Stomach (tissue), 9 donors: ENCODE measurements around the gene NDC80. TPM values are rescaled to one million over a fixed set of nuclear protein-coding genes. Genes with fewer than 3 reads are reported as not detected.
"Not testable (repeated sequence)": the region's sequence is repeated elsewhere in the genome, so short reads cannot be mapped to it uniquely, and the experiment has no call there.

Experiments used
- DNase-seq, 2 donors: peaks; one replicate each; pipeline versions ENCODE4 v3.0.0 to v3.0.0-alpha.2; 2013 to 2019
- H3K27ac ChIP-seq, 5 donors: fragments of 200-600 bp in 4 of 5; sonication (generic) in 4 of 5; one replicate each; pipeline ENCODE4 v1.5.1; 2013 to 2019; ENCODE audit warnings: mild to moderate bottlenecking in 1 of 5, moderate library complexity in 1 of 5
- H3K27me3 ChIP-seq, 3 donors: fragments of 200-600 bp; sonication (generic); one replicate each; pipeline ENCODE4 v1.5.1; 2017 to 2019; ENCODE audit warnings: mixed run types in 1 of 3
- H3K36me3 ChIP-seq, 4 donors: fragments of 200-600 bp; sonication (generic); 1 replicate in 3 of 4; 2 replicates in 1 of 4; pipeline ENCODE4 v1.5.1; 2016 to 2019
- H3K4me1 ChIP-seq, 4 donors: fragments of 200-600 bp; sonication (generic); one replicate each; pipeline ENCODE4 v1.5.1; 2016 to 2019
- H3K4me3 ChIP-seq, 4 donors: fragments of 200-600 bp; sonication (generic) in 3 of 4; one replicate each; pipeline ENCODE4 v1.5.1; 2016 to 2019; ENCODE audit warnings: mild to moderate bottlenecking in 1 of 4
- H3K9me3 ChIP-seq, 4 donors: fragments of 200-600 bp; sonication (generic); one replicate each; pipeline ENCODE4 v1.5.1; 2016 to 2019
- EP300 ChIP-seq: sonication (generic); formaldehyde crosslinking; IDR thresholded peaks from one replicate; pipeline ENCODE4 v1.6.1; 2017; ENCODE audit warnings: antibody characterized with exemption
- POLR2A ChIP-seq, 4 donors: fragments of 450-650 bp; IDR thresholded peaks; one replicate each; pipeline ENCODE4 v1.6.1; 2016; ENCODE audit warnings: antibody characterized with exemption in 4 of 4, control low read depth in 2 of 4, mild to moderate bottlenecking in 1 of 4, moderate library complexity in 1 of 4
- POLR2AphosphoS5 ChIP-seq, 3 donors: sonication (generic); formaldehyde crosslinking; IDR thresholded peaks; one replicate each; pipeline ENCODE4 v1.6.1; 2016; ENCODE audit warnings: antibody characterized with exemption in 3 of 3
- WGBS, 5 donors: extraction: QIAGEN DNeasy Blood & Tissue Kit in 3 of 5; methylation state at CpG; one replicate each; pipeline versions ENCODE4 v1.1.5 to v1.1.7; 2013 to 2018; 5-methylcytosine and 5-hydroxymethylcytosine counted together
- intact Hi-C: fragments of 100-400 bp; cut with DNase I; formaldehyde crosslinking; loops from one replicate; pipeline ENCODE4 v1.15.1; 2023; ENCODE audit warnings: low total_unique reads
- polyA plus RNA-seq, 3 donors: library from polyadenylated mRNA; stranded (reverse); fragments of 200-250 nt; gene quantifications; one replicate each; pipeline ENCODE4 v1.2.3, GENCODE V29; 2013
- total RNA-seq, 5 donors: library from RNA; depleted of rRNA; stranded (reverse); fragments of >200 nt; gene quantifications; one replicate each; pipeline versions ENCODE4 v1.1.0 to v1.2.3, GENCODE V29; 2014 to 2016
- TF ChIP-seq, protein P1 (sequence below), 7 experiments: fragments of 450-650 bp in 4 of 7; fragments of 200-600 bp in 3 of 7; sonication (generic) in 3 of 7; IDR thresholded peaks; one replicate each; pipeline ENCODE4 v1.5.1; 2016 to 2019; ENCODE audit warnings: antibody characterized with exemption in 7 of 7, control low read depth in 2 of 7, mild to moderate bottlenecking in 1 of 7
- donor health status: healthy with polysubstance abuse.
- donor health status: Bipolar disorder and iron deficiency.
- donor health status: healthy.

Gene NDC80
- total and polyA plus RNA-seq, 8 donors = 1.4 to 25.7 (median 3.3) TPM

DNA sequence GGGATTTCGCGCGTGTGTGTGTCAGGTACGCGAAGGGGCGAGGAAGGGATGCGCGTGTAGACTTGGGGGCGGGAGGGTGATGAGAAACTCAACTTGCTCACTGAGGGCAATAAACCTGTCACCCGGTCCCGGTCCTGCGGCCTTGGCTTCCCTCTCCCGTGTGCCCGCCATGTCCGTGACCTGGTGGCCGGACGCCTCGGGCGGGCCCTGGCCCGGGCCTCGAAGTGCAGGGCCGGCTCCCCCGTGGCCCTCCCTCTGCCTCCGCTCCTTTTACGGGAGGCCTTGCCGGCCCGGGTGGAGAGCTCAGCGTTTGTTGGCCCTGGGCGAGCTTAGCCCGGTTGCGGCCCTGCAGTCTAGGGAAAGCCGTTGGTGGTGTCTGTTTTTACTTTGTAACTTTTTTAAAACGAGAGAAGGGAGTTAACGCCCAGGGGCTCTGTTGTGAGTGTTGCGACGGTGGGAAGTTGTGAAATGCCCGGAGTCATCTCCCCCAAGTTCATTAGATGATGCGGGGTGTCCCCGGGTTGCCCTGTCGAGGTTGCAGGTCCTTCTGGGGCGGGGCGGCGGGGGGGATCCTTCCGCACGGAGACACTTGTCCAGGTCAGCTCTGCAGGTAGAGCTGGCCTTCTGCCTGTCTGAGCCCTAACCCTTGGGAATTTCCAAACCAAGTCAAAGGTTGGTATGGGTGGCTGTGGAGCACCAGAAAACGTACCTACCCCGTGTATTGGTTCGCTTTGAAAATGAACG is 85.1 kb downstream of the NDC80 start:
- TF ChIP-seq POLR2AphosphoS5 (IDR thresholded peaks at IDR 0.05) = peak in 1 of 3 donors; percentile 6
- TF ChIP-seq EP300 = no peak
- H3K27ac ChIP-seq = peak overlapping the region; percentile 93 to 99 (median 98)
- peak overlapping the region; percentile 77 to 93 (median 86) for H3K4me3 ChIP-seq
- no peaks in the 10 kb centered on the region for H3K9me3 ChIP-seq
- peaks cover 15 to 61% (median 37%) of the 10 kb centered on the region in 4 donors for H3K4me1 ChIP-seq
- DNase-seq = peak; percentile 55 to 79
- 0 to 1% (median 0%) methylated on average over 18 to 49 of the region's 49 CpGs for WGBS, 5 donors
- intact Hi-C loops = loop anchor here (10.0 kb wide), 1 partner anchor 82 kb away; the partner anchor contains the start of genes METTL4 and NDC80
- no peaks in the 10 kb centered on the region for H3K27me3 ChIP-seq
- H3K36me3 ChIP-seq = peaks cover 0 to 5% (median 0%) of the 10 kb centered on the region in 4 donors

DNA sequence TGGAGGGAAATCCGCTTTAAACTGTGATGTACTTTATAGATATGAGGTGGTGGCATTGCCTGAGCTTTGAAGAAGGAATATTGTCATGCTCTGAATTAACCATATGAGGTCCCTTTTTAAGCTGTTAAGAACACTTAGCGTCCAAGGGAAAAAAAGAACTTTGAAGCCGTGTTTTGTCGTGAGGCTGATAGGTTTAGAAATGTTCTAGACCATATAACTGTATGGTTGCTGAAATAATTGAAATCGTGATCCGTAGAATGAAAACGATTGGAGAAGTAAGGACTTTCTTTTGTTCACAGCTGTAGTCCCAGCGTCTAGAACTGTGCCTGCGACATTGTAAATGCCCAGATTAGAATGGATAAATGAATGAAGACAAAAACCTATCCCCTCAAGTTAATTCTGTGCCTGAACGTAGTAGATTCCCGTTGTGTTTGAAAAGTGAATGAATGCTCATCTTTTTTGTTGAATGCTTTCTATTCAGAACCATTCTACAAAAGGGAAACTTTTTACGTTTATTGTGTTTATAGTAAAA is 85.7 kb downstream of the NDC80 start:
- Histone ChIP-seq H3K27ac (peak overlapping the region; percentile 93 to 99 (median 98)), H3K9me3 (no peaks in the 10 kb centered on the region), H3K36me3 (peaks cover 0 to 5% (median 0%) of the 10 kb centered on the region in 4 donors), H3K4me3 (peak overlapping the region; percentile 77 to 93 (median 86)), H3K4me1 (peaks cover 15 to 64% (median 37%) of the 10 kb centered on the region in 4 donors), H3K27me3 (no peaks in the 10 kb centered on the region)
- WGBS, 5 donors = 1 to 3% (median 2%) methylated on average over 12 of the region's 12 CpGs
- DNase-seq = no peak
- intact Hi-C loops = loop anchor here (10.0 kb wide), 1 partner anchor 82 kb away; the partner anchor contains the start of genes METTL4 and NDC80
- TF ChIP-seq, protein P1, sequence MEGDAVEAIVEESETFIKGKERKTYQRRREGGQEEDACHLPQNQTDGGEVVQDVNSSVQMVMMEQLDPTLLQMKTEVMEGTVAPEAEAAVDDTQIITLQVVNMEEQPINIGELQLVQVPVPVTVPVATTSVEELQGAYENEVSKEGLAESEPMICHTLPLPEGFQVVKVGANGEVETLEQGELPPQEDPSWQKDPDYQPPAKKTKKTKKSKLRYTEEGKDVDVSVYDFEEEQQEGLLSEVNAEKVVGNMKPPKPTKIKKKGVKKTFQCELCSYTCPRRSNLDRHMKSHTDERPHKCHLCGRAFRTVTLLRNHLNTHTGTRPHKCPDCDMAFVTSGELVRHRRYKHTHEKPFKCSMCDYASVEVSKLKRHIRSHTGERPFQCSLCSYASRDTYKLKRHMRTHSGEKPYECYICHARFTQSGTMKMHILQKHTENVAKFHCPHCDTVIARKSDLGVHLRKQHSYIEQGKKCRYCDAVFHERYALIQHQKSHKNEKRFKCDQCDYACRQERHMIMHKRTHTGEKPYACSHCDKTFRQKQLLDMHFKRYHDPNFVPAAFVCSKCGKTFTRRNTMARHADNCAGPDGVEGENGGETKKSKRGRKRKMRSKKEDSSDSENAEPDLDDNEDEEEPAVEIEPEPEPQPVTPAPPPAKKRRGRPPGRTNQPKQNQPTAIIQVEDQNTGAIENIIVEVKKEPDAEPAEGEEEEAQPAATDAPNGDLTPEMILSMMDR (IDR thresholded peaks at IDR 0.05) = no peak
- TF ChIP-seq EP300 (no peak), POLR2A (IDR thresholded peaks at IDR 0.05) (no peak), POLR2AphosphoS5 (IDR thresholded peaks at IDR 0.05) (no peak)

DNA sequence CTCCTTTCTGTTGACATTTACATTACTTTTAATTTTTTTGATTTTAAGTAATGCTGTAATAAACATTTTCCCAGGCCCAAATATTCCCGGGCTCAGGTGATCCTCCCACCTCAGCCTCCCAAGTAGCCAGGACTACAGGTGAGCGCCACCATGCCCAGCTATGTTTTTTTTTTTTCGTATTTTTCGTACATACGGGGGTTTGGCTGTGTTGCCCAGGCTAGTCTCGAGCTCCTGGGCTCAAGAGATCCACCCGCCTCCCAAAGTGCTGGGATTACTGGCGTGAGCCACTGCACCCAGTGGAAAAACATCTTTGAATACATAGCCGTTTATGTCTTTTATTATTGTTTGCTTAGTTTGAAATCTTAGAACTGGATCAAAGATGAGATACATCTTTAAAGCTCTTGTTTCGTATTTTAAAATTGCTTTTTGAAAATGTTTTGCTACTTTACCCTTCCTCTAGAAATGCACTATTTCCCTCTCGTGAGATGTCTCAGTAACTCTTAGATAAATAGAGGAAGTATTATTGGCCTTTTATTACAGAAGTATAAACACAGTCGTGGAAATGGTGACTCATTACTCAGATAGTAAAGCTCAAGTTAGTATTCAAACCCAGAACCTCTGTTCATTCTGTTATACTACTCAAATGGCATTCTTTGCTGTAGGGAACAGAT is 86.6 kb downstream of the NDC80 start:
- Histone ChIP-seq H3K36me3 (peaks cover 0 to 5% (median 0%) of the 10 kb centered on the region in 4 donors), H3K9me3 (no peaks in the 10 kb centered on the region), H3K27me3 (no peaks in the 10 kb centered on the region), H3K4me1 (peaks cover 16 to 67% (median 41%) of the 10 kb centered on the region in 4 donors), H3K4me3 (peak overlapping the region; percentile 77 to 93 (median 86)), H3K27ac (peak overlapping the region; percentile 79 to 99 (median 98))
- DNase-seq = peak in 1 of 2 donors; percentile 81
- TF ChIP-seq, protein P1 (IDR thresholded peaks at IDR 0.05) = no peak
- TF ChIP-seq POLR2AphosphoS5 (IDR thresholded peaks at IDR 0.05) = peak; percentile 19 to 72 (median 44)
- no peak for TF ChIP-seq EP300
- TF ChIP-seq POLR2A (IDR thresholded peaks at IDR 0.05) = no peak
- WGBS, 5 donors = 24 to 31% (median 28%) methylated on average over 12 of the region's 12 CpGs
- intact Hi-C loops = loop anchor here (10.0 kb wide), 1 partner anchor 83 kb away; the partner anchor contains the start of genes METTL4 and NDC80

DNA sequence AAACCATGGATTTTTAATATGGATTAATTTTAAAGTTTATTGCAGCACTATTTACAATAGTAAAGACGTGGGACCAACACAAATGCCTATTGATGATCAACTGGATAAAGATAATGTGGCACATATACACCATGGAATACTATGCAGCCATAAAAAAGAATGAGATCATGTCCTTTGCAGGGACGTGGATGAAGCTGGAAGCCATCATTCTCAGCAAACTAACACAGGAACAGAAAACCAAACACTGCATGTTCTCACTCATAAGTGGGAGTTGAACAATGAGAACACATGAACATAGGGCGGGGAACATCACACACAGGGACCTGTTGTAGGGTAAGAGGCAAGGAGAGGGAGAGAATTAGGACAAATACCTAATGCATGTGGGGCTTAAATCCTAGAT is 89.5 kb downstream of the NDC80 start:
- 90 to 98% (median 95%) methylated on average over 3 of the region's 3 CpGs for whole genome bisulfite sequencing, 5 donors

DNA sequence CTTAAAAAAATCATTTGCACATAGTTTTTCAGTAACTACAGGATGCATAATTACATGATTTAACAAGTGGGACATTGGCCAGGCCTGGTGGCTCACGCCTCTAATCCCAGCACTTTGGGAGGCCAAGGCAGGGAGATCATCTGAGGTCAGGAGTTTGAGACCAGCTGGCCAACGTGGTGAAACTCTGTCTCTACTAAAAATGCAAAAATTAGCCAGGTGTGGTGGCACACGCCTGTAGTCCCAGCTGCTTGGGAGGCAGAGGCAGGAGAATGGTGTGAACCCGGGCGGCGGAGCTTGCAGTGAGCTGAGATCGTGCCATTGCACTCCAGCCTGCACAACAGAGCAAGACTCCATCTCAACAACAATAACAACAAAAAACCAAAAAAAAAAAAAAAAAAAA is 90.9 kb downstream of the NDC80 start:
- not testable (repeated sequence) for H3K27me3 ChIP-seq
- H3K4me1 ChIP-seq = peaks cover 26 to 83% (median 56%) of the 10 kb centered on the region in 4 donors

More for the DNA sequence above, 89.5 kb downstream of the NDC80 start:
- H3K9me3 ChIP-seq, intact Hi-C loops, H3K4me3 ChIP-seq, DNase-seq, H3K27me3 ChIP-seq, H3K27ac ChIP-seq, H3K36me3 ChIP-seq: not testable (repeated sequence)
- H3K4me1 ChIP-seq = peaks cover 26 to 79% (median 58%) of the 10 kb centered on the region in 4 donors

More for the DNA sequence above, 90.9 kb downstream of the NDC80 start:
- H3K4me3 ChIP-seq, intact Hi-C loops, DNase-seq, H3K9me3 ChIP-seq, H3K27ac ChIP-seq: not testable (repeated sequence)
- 85 to 92% (median 86%) methylated on average over 4 to 7 of the region's 7 CpGs for WGBS, 5 donors
- H3K36me3 ChIP-seq = peaks cover 7 to 16% (median 8%) of the 10 kb centered on the region in 4 donors
